ENCODE measurements around the gene ADORA1.

The ADORA1 gene

DNA sequence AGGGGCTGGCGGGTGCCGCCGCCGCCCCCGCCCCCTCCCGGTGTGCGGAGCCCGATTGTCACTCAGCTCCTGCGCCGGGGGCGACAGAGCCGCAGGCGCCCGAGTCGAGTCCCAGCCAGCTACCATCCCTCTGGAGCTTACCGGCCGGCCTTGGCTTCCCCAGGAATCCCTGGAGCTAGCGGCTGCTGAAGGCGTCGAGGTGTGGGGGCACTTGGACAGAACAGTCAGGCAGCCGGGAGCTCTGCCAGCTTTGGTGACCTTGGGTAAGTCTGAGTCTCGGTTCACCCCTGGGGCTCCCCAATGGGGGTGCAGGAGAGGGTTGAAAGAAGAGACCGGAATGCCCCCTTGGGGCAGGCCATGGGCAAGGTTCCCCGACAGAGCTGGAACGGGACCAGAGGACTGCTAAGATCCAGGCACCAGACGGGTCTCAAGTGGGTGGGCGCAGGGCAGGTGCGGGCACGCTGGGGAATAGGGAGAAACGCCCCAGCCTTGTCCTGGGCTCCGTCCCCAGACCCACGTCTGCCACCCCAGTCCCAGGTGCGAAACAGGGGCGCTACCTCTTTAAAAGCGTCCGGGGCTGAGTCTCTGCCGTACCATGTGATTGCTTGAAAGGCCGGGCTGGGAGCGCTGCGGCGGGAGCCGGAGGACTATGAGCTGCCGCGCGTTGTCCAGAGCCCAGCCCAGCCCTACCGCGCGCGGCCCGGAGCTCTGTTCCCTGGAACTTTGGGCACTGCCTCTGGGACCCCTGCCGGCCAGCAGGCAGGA lies at the start of gene ADORA1:
TSS of gene ADORA1 (plus strand) at position 61 of the 765 bp plus-strand sequence. CDS start 1,116 bp downstream, outside the sequence.
- no peak for DNase-seq (ENCODE audit: low read depth, low spot score)

DNA sequence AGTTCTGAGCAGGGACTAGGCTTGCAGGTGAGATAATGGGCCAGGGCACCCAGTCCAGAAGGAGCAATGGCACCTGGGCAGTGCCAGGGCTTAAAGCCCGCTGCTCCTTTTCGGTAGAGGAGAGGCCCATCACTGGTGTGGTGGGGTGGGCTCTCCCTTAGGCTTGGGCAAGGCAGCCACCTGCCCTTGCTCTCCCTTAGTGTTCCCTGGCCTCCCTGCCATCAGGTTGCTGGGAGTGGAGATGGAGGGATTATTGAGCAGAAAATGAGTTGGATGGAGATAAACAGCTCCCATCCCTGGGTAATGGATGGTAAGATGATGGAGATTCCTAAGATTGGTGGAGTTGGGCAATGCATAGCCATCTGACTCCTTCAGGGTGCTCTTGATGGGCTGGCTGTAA lies 49.6 kb upstream of the ADORA1 start:
- DNase-seq (ENCODE audit: low read depth, low spot score), result no peak

DNA sequence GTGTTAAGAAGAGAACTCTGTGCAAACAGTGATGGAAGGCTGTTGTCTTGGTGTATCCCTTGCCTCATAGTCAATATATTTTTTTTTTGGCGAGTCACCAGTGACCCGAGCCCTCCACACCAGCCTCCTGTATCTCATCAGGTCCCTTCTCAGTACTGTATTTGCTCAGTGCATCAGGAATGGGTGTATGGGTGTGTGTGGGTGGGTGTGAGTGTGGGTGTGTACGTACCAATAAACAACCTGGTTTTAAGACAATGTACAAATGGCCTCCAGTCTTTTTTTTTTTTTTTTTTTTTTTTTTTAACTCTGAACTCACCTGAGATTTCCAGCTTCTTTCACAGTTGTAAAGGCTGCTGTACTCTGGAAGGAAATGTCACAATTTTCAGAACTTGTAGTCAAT lies 49.0 kb upstream of the ADORA1 start:
- DNase-seq (ENCODE audit: low read depth, low spot score), result no peak

DNA sequence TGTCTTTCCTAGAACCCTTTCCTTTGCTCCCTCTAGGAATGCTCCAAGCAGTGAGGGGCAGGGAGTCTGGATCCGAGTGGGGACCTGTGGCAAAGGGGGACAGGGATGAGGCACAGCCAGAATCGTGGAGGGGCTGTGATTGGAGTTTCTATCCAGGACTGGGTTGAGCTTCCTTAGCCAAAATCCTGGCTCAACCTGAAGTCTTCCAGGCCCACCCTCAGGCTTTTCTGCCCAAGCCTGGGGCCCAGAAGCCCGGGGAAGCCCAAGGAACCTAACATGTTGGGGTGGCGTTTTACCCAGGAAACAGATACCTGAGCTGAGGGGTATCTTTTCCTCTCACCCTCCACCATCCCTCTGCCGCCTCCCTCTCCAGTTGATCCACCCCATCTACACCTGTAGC lies 47.1 kb upstream of the ADORA1 start:
- no peak for DNase-seq (ENCODE audit: low read depth, low spot score)

DNA sequence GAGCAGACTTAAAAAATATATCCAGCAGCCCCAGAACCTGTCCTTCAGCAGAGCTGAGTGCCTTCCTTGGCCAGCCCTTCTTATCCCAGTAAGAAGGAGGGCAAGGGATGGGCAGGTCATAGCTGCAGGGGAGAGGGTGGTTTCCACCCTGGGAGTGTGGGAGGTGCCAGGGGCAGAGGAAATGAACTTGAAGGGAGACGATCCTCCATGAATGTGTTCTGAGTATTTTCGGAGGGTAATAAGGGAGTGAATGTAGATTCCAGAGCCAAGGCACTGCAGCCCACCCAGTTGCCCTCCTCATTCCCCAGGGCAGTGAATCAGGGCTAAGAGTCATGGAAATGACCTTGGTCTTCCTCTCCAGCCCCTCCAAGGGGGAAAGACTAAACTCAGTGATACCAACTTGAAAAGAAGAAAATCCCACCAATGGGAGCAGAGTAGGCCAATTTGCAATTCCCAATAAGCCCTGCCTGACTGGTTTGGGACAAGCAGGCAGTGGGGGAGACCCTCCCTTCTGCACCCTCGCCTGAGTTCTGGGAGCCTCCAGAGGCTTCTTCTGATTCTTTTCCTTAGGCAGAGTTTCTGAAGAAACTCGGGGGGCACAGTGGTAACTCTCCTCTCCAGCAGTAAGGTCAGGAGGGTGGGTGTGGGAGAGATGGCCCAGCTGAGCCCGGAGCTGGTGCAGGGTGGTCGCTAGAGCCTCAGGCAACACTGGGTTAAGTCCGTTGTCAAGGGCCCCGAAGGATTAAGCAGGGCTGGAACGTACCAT lies 45.9 kb upstream of the ADORA1 start:
- DNase-seq (ENCODE audit: low read depth, low spot score), result no peak

DNA sequence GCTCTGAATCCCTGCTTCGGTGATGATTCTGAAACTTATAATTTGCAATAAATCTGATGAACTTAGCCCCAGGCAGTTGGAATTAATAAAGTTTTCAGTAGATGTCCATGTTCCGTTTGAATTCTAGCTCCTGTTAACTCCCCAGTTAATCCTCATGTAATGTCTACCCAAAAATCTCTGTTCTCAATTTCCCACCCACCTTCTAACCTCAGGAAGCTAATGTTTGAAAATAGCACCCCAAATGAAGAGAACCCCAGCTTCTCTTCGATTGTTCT lies 45.4 kb upstream of the ADORA1 start:
- DNase-seq (ENCODE audit: low read depth, low spot score), result no peak

DNA sequence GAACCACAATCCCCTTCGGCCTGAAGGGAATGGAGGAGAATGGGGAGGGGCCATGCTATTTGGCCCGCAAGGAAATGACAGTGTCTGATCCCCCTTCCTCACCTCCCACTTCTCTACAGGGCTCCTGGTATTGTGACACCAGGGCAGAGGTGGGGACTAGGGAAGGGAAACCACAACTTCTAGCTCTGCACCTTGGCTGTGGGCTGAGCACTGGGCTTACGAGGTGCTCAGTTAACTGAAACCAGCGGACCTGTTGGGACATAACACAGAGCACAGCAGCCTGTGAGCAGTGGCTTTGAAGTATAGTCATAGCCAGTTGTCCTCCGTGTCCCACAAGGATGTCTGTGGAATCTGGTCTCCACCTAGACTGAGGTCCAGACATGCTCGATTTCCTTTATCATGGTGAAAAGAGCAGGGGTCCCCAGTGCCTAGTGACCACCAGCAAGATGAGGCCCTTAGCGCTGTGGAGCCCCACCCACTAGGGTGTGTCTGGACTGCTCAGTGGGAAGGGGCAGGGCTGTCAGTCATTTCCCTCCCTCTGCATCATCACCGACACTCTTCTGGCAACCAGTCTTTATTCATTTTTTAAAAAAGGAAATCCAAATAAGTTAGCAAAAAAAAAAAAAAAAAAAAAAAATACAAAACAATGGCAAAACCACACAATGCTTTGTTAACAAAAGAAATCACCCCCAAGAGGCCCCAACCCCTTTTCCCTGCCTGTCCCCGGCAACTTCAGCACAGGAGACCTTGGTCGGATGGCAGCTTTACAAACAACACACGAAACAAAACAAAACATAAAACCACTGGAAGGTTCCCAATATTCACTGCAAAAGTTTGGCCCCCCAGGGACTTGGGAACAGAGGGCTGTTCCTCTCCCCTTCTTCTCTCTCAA lies 44.7 kb upstream of the ADORA1 start:
- no peak for DNase-seq (ENCODE audit: low read depth, low spot score)

DNA sequence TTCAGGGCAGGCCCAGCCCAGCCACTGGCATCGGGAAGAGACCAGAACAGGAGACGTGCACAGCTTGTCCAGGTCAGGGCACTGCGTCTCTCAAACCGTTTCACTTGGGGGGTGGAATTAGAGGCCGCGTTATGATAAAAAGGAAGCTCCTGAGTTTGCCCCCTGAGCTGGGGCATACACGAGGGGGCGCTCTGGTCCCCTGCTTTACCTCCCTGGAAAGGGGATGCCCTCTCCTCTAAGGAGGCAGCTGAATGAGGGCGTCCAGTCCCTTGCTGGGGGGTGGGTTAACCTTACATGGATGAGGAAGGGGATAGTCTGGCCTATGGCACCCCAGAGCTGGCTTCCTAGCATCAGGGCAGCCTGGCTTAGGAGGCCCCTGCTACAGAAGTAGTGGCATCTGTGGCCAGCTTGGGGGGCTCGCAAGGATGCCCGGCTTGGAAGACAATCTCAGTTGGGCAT lies 44.0 kb upstream of the ADORA1 start:
- no peak for DNase-seq (ENCODE audit: low read depth, low spot score)

DNA sequence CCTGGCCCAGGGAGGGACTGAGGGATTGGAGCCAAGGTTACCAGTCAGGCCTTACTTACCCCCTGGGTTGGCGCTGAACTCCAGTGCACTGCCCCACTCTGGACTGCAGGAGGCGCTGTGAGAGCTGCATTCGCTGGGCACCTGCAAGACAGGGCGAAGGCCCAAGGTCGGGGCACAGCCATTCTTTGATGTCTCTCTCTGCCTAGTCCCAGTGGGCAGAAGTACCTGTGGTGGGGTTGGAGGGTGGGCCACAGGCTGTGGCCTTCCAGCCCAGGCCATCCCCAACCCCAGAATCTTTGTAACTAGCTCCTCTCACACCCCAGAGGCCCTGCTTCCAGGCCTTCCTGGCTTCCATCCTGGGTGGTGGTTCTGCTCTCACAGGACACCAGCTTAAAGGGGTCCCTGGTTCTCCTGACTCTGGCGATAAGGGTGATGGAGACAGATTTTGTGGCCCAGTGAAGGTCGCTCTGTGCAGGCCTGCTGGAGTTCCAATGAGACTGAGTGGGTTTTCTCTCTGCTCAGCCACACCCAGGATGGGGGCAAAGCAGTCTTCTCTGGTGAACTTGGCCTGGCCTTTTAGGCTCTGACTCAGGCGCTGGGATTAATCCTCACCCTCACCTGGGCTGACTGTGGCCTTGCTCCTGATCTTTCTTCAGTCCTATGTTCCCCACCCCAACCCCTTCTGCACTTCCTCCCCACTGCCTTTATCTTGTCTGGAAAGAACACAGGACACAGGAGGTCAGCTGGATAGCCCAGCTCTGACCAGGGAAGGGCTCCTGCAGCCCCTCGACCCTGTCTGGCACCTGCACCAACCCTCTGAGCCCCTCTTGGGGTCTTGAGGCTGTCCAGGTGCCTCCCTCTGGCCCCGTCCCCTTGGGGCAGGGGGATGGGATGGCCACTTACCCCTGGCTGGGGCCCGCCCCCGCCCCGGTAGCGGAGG lies 42.7 kb upstream of the ADORA1 start:
- no peak for DNase-seq (ENCODE audit: low read depth, low spot score)

DNA sequence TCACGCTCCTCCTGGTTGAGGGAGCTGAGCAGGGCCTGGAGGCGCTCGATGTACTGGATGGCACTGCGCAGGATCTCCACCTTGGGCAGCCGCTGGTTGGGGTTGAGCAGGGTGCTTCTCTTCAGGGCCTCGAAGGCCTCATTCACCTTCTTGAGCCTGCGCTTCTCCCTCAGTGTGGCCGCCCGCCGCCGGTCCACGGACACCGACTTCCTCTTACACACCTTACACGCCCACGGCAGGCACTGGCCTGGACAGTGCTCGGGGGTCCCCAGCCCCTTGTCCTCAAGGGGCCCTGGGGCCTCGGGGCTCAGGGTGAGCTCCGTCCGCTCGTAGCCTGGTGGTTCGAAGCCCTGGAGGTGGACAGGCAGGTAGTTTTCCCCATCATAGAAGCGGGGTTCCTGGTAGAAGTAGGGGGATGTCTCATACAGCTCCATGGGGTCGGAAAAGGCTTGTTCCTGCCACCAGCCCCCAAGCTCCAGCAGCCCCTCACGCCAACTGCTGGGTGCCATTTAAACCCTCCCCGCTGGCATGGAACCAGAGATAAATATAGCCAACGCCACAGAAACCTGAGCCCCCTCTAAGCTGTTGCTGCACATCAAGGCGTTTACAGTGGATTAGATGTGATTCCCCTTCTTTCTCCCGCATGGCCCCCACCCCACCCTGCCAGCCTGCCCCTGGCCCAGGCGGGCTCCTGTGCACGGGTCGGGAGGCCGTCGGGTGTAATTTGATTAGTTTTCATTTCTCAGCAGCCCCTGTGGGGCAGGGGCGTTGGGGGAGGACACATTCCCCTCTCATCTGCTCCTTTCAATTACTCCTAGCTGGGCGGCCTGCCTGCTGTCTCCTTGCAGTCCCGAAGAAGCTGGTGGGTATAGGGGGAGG lies 41.8 kb upstream of the ADORA1 start, which contains the start of gene MYOG:
TSS of gene MYOG (minus strand) at position 485 of the 879 bp plus-strand sequence. CDS start at position 434, 51 bp downstream.
- no peak for DNase-seq (ENCODE audit: low read depth, low spot score)

DNA sequence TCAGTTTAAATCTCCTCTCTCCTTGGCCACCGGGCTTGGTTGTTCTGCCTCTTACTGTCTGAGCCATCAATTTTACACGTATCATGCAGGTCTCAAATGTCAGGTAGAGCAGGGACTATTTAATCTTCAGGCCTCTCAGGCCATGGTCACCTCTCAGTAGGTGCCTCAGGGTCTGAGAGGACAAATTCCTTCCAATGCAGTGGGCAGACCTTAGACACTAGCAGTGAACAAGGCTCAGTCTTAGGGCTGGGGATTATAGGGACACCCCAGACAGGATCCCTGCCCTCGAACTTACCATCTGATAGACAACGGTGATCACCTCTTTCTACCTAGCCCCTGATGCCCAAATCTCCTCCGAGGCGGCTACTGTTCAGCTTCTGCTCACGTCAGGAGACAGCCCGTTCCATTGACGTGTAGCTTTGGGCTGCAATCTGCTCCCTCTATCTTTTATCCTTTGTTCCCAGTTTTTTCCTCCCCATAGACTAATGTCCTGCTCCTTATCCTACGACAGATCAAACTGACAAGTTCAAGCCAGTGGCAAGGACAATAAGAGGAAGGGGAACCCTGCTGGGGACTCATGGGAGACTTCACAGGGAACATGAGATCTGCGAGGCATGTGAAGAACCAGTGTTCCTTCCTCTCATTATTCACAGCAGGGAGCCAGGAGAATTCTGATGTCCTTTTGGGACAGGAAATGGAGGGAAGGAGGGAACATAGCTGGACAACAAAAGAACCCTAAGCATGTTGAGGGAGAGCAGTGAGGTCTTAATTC lies 40.3 kb upstream of the ADORA1 start:
- DNase-seq (ENCODE audit: low read depth, low spot score), result no peak

DNA sequence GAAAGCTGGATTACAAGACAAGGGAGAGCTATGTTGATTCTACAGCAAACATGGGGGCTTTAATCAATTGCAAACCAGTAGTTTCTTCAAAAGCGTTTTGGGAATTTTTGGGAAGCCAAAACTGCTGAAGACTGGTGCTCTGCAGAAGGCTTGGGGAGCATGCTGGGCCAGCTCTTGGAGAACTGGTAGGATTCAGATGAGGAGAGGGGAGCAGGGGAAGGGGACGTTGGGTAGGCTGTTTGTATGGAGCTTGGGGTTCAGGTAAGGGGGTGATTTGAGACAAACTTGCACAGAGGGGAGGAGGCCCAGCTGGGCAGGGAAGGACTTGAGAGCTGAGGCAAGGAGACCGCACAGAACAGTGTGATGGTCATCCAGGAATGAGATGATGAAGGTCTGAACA lies 39.1 kb upstream of the ADORA1 start:
- no peak for DNase-seq (ENCODE audit: low read depth, low spot score)

DNA sequence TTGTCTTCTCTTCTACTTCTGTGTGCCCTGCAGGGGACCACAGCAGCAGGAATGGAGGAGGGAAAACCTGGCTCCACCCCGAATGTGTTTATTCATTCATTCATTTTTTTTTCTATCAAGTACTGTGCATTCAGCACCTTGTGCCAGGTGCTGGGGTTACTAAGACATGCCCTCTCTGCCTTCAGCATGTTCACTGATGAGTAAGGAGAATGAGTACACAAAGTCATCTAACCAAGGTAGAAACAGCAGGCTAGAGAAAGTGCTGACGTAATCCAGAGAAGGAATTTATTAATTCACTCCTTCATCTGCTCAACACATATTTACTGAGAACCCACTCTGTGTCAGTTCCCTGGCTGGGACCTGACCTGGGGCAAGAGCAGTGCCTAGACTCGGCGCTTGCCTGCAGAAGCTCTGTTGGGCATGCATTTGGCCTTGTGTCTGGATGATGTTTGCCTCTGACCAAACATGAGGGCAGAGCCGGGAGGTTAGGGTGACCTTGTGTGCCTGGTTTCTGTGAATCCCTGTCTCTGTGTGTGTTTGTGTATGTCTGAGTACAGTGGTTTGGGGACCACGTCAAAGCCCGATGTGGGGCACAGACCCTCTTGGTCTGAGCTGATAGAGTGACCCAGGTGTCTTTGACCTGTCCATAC lies 38.4 kb upstream of the ADORA1 start:
- DNase-seq (ENCODE audit: low read depth, low spot score), result no peak

DNA sequence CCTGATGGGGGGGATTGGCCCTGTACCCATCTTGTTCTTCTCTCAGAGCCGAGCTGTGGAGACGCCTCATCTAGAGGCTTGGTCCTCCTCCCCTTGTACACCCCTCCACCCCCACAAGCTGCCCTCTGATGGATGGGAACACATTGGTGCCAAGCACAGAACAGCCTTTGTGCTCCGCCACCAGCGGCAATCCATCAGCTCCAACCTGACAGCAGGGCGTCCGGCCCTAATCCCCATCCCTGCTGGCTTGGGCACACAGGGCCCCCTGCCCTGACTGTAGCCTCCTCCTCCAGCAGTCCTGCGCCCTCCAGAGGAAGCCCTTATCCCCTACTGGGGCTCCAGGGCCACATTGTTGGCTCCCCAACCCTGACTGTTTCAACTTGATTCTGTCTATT lies 37.9 kb upstream of the ADORA1 start:
- DNase-seq (ENCODE audit: low read depth, low spot score), result no peak

DNA sequence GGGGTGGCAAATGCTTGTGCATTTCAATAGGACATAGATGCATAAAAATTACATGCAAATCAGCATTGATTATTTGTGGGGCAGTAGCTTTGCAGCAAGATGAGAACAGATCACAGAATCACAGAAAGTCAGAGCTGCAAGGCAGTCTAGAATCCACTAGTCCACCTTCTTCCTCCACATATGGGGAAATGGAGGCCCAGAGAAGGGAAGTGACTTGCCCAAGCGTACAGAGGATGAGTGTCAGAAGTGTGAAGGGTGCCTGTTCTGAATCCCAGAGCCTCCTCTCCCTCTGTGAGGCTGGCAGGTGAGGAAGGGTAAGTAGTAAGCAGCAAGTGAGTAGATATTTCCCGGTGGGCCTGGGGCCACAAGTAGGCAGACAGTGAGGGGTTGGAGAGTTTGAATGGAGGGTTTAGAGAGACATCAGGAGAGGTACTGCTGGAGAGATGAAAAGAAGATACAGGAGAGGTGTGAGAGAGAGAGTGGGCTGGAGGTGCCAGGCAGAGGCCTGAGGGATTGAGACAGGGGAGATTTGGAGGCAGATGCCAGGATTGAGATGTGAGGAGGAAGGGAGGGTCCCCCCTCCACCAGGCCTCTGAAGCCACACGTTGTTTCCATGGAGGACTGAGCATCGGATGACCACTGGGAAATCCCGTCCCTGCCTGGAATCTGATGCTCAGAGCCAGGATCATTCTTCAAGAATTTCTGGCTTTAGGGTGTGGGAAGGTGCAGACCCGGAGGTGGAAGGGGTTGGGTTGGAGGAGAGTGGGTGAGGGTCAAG lies 36.9 kb upstream of the ADORA1 start:
- DNase-seq (ENCODE audit: low read depth, low spot score), result no peak

DNA sequence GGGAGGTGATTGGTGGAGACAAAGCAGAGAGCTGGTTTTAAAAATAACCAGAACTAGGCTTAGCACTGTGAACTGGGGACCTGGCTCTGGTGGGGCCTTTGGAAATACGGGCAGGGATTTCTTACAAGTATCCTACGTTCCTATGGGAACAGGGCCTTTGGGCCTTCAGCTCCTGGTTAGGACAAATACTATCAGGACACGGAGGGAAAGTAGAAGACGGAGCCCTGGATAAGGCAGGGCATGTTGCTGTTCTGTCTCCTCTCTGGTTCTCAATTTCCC lies 36.4 kb upstream of the ADORA1 start:
- DNase-seq (ENCODE audit: low read depth, low spot score), result no peak

DNA sequence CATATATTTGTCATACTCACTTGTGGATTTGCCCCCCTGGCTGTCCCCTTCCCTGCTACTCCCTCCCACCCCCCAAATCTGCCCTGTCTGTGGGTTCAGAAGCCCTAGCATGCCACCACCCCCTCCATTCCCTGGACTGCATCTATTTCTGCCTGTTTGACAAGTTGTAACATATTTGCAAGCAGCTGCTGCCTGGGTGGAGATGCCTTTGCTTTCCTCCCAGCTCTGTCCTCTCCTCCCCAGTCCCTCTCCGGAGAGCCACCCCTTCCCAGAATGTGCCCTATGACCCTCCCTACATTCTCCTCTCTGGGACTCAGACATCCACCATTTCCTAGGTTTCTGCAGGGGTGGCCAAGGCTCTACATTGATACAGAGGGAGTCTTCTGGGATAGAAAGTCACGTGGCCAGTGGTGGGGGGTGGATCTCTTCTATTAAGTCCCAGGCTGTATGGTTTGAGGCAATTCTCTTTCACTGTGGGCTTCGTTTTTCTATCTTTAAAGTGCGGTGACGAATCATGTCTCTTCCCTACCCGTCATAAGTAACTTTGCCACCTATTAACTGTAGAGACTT lies 35.7 kb upstream of the ADORA1 start:
- no peak for DNase-seq (ENCODE audit: low read depth, low spot score)
